ENCODE measurements around the gene LZTS3. TPM values are rescaled to one million over a fixed set of nuclear protein-coding genes. Genes with fewer than 3 reads are reported as not detected.
A peak's percentile ranks its signal among the peaks of the same experiment; 100 is the strongest.

Gene LZTS3
- total and polyA plus RNA-seq, 2 of the 8 experiments (the other 6 are each of a cell fraction or from before 2014, with no cell fraction given): 31.8 to 33.5 TPM

DNA sequence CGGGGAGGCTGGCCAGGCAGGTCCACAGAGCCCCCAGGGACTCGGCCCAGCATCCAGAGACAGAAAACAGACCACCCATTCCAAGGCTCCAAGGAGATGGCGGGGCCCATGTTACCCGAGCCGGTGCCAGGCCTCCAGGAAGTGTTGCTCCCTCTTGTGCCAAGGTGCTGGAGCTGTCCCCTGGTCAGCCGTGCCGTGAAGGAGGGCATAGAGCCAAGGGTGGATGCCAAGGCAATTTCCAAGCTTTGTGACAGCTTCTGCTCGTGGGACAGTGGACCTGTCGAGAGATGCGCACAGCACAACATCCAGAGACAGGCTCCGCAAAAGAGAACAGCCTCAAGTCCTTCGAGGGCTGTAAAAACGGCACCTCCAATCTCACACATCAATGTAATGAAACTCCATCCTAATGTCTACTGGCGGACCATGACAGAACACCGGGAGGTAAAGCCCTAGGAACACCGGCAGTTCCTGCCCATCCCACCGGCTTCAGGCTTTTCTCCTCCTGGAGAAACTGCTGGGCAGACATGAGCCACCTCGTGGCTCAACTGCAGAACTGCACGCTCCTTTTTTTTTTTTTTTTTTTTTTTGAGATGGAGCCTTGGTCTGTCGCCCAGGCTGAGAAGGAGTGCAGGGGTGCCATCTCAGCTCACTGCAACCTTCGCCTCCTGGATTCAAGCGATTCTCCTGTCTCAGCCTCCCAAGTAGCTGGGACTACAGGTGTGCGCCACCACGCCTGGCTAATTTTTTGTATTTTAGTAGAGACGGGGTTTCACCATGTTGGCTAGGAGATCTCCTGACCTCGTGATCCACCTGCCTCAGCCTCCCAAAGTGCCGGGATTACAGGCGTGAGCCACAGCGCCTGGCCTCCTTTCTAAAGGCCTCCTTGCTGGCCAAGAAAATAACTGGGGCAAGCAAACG lies 57.9 kb downstream of the LZTS3 start:
- no peak overlapping the region for H4K5ac ChIP-seq (ENCODE audit: insufficient read length, low read depth, low read length)
- no peak overlapping the region for H2BK120ac ChIP-seq (replicated peaks; ENCODE audit: low read depth, low read length)
- TF ChIP-seq MAFK (IDR thresholded peaks at IDR 0.05; ENCODE audit: low read depth, low read length) (no peak), TBP (IDR thresholded peaks at IDR 0.05; ENCODE audit: low read depth, low read length) (peak; percentile 46; the same call in 1 of the 2 replicates), RAD21 (IDR thresholded peaks at IDR 0.05 in 1 of 2, conservative IDR thresholded peaks at IDR 0.05 in 1 of 2; ENCODE audit: low read depth in 2 of 2, low read length in 2 of 2) (peak; percentile 66 to 72)
- TF ChIP-seq, protein P1, sequence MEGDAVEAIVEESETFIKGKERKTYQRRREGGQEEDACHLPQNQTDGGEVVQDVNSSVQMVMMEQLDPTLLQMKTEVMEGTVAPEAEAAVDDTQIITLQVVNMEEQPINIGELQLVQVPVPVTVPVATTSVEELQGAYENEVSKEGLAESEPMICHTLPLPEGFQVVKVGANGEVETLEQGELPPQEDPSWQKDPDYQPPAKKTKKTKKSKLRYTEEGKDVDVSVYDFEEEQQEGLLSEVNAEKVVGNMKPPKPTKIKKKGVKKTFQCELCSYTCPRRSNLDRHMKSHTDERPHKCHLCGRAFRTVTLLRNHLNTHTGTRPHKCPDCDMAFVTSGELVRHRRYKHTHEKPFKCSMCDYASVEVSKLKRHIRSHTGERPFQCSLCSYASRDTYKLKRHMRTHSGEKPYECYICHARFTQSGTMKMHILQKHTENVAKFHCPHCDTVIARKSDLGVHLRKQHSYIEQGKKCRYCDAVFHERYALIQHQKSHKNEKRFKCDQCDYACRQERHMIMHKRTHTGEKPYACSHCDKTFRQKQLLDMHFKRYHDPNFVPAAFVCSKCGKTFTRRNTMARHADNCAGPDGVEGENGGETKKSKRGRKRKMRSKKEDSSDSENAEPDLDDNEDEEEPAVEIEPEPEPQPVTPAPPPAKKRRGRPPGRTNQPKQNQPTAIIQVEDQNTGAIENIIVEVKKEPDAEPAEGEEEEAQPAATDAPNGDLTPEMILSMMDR (IDR thresholded peaks at IDR 0.05; ENCODE audit: control extremely low read depth in 1 of 3, insufficient read depth in 1 of 3, low read depth in 1 of 3, low read length in 3 of 3): peak; percentile 54 to 90 (median 64)
- no peak overlapping the region for H3K4ac ChIP-seq (replicated peaks; ENCODE audit: insufficient read length, low read depth, low read length)
- no peak overlapping the region for H3K27ac ChIP-seq (ENCODE audit: low read depth, low read length)
- H3K23me2 ChIP-seq (ENCODE audit: low read depth, low read length): peaks cover 2% of the 10 kb centered on the region; the same call in 1 of the 2 replicates
- H3K36me3 ChIP-seq (ENCODE audit: control insufficient read depth in 2 of 4, insufficient read depth in 4 of 4, low read length in 3 of 4): no peaks in the 10 kb centered on the region
- H2BK20ac ChIP-seq (ENCODE audit: low read length): 0 out of 2 replicates have a peak overlapping the region, but pooled peaks have one; percentile 32
- no peaks in the 10 kb centered on the region for H3K27me3 ChIP-seq (replicated peaks in 1 of 4; ENCODE audit: control insufficient read depth in 3 of 4, extremely low read depth in 1 of 4, insufficient read depth in 3 of 4, low read length in 3 of 4)
- H3K4me2 ChIP-seq (ENCODE audit: insufficient read depth in 1 of 2, low read depth in 2 of 2, low read length in 2 of 2): no peak overlapping the region
- peak overlapping the region; percentile 61; the same call in 1 of the 2 replicates for H2BK15ac ChIP-seq (ENCODE audit: low read length)
- no peak overlapping the region for H3K56ac ChIP-seq (replicated peaks; ENCODE audit: insufficient read length, low read depth, low read length)
- no peak overlapping the region for H3K23ac ChIP-seq (ENCODE audit: insufficient read length)
- H3K4me1 ChIP-seq (replicated peaks in 1 of 4; ENCODE audit: control insufficient read depth in 3 of 4, insufficient read depth in 4 of 4, low read length in 3 of 4): no peaks in the 10 kb centered on the region; a peak in 2 of 7 replicates
- H2BK12ac ChIP-seq (ENCODE audit: low read depth, low read length): no peak overlapping the region
- no peaks in the 10 kb centered on the region for H3K79me1 ChIP-seq (ENCODE audit: low read depth, low read length)
- H3K18ac ChIP-seq (ENCODE audit: extremely low read depth, low read length): no peak overlapping the region
- no peaks in the 10 kb centered on the region for H3K79me2 ChIP-seq (ENCODE audit: control insufficient read depth in 1 of 2, insufficient read depth in 2 of 2, low read length in 2 of 2)
- POLR2A ChIA-PET (ENCODE audit: partially characterized antibody): no interaction called here
- 70% methylated on average over 26 of the region's 30 CpGs; no CpG with 5 or more reads in 1 of the 2 experiments for WGBS, 2 experiments (ENCODE audit: extremely low coverage in 1 of 2, insufficient coverage in 1 of 2, insufficient read length in 1 of 2, insufficient replicate concordance in 2 of 2, low coverage in 1 of 2, low lambda C conversion rate in 2 of 2, missing lambda C conversion rate in 1 of 2)
- H3K4me3 ChIP-seq (ENCODE audit: extremely low read depth in 1 of 4, insufficient read depth in 2 of 4, low read depth in 3 of 4, low read length in 4 of 4): no peak overlapping the region
- H3K9ac ChIP-seq (replicated peaks in 1 of 4; ENCODE audit: extremely low read depth in 1 of 4, low read depth in 3 of 4, low read length in 3 of 4): no peak overlapping the region
- no peak overlapping the region for H3K14ac ChIP-seq (ENCODE audit: insufficient read length)
- FAIRE-seq (peak; percentile 81), DNase-seq (ENCODE audit: low read depth in 1 of 2, low spot score in 2 of 2) (peak; percentile 31 to 64)
- CTCF ChIA-PET (ENCODE audit: partially characterized antibody): interaction anchor here (0.6 to 6.3 kb wide), 19 partner anchors 10 to 214 kb away, joined by 3 to 60 read pairs (median 3); no protein-coding TSS in a partner anchor
- no peak overlapping the region; the same call in 1 of the 2 replicates for H4K8ac ChIP-seq (ENCODE audit: extremely low read depth, insufficient read depth, low read length)
- H3K9me3 ChIP-seq (ENCODE audit: insufficient read depth in 2 of 2, low read depth in 1 of 2, low read length in 1 of 2): no peaks in the 10 kb centered on the region
- peaks cover 1 to 3% of the 10 kb centered on the region in 2 experiments for H4K20me1 ChIP-seq (replicated peaks in 1 of 2; ENCODE audit: control insufficient read depth in 1 of 2, insufficient read depth in 2 of 2, low read length in 2 of 2)
- H4K91ac ChIP-seq (replicated peaks; ENCODE audit: insufficient read length, low read length): no peak overlapping the region
- H2BK5ac ChIP-seq (ENCODE audit: low read depth, low read length): no peak overlapping the region
- H2AK5ac ChIP-seq (ENCODE audit: low read depth, low read length): no peak overlapping the region
- H2AFZ ChIP-seq (ENCODE audit: low read length): no peak overlapping the region

Measured in H1 (cell line).